Measurements from ENCODE around the gene SPATA2L. TPM values are rescaled to one million over a fixed set of nuclear protein-coding genes. Genes with fewer than 3 reads are reported as not detected.
A peak's percentile ranks its signal among the peaks of the same experiment; 100 is the strongest.

SPATA2L gene
- total and polyA plus RNA-seq, 2 of the 8 experiments (the other 6 are each of a cell fraction or from before 2014, with no cell fraction given): 9.3 to 12.5 TPM

- H2BK12ac ChIP-seq (ENCODE audit: low read depth, low read length): no peak within 1 kb of the TSS; the same call in 1 of the 2 replicates
- H3K27me3 ChIP-seq (replicated peaks in 1 of 4; ENCODE audit: control insufficient read depth in 3 of 4, extremely low read depth in 1 of 4, insufficient read depth in 3 of 4, low read length in 3 of 4): no peaks in the 10 kb centered on the region
- peak within 1 kb of the TSS; percentile 98 for H4K91ac ChIP-seq (replicated peaks; ENCODE audit: insufficient read length, low read length)
- peak within 1 kb of the TSS; percentile 98 for H4K8ac ChIP-seq (ENCODE audit: extremely low read depth, insufficient read depth, low read length)
- 0 out of 2 replicates have a peak within 1 kb of the TSS, but pooled peaks have one; percentile 43 for H2AFZ ChIP-seq (ENCODE audit: low read length)
- no peak within 1 kb of the TSS for H2BK20ac ChIP-seq (ENCODE audit: low read length)
- H3K23me2 ChIP-seq (ENCODE audit: low read depth, low read length): peaks cover 6% of the 10 kb centered on the region; the same call in 1 of the 2 replicates
- H3K23ac ChIP-seq (ENCODE audit: insufficient read length): no peak within 1 kb of the TSS
- peak within 1 kb of the TSS; percentile 57 for H2BK120ac ChIP-seq (replicated peaks; ENCODE audit: low read depth, low read length)
- peaks cover 11% of the 10 kb centered on the region for H3K79me1 ChIP-seq (ENCODE audit: low read depth, low read length)
- H2BK15ac ChIP-seq (ENCODE audit: low read length): no peak within 1 kb of the TSS; the same call in 1 of the 2 replicates
- H3K18ac ChIP-seq (ENCODE audit: extremely low read depth, low read length): peak within 1 kb of the TSS; percentile 100
- CTCF ChIA-PET (ENCODE audit: partially characterized antibody): interaction anchor here (1.0 to 1.1 kb wide), 2 partner anchors 9 to 16 kb away, joined by 5 read pairs; no protein-coding TSS in a partner anchor
- peaks cover 11 to 18% of the 10 kb centered on the region in 2 experiments for H3K9me3 ChIP-seq (ENCODE audit: insufficient read depth in 2 of 2, low read depth in 1 of 2, low read length in 1 of 2)
- DNase-seq (ENCODE audit: low read depth in 1 of 2, low spot score in 2 of 2) (peak in 1 of 2 experiments; percentile 99), FAIRE-seq (no peak)
- H2AK5ac ChIP-seq (ENCODE audit: low read depth, low read length): peak within 1 kb of the TSS; percentile 48; the same call in 1 of the 2 replicates
- H3K9ac ChIP-seq (replicated peaks in 1 of 4; ENCODE audit: extremely low read depth in 1 of 4, low read depth in 3 of 4, low read length in 3 of 4): peak within 1 kb of the TSS; percentile 80 to 90 (median 85)
- WGBS, 2 experiments (ENCODE audit: extremely low coverage in 1 of 2, insufficient coverage in 1 of 2, insufficient read length in 1 of 2, insufficient replicate concordance in 2 of 2, low coverage in 1 of 2, low lambda C conversion rate in 2 of 2, missing lambda C conversion rate in 1 of 2): 6% methylated on average over 28 of the region's 67 CpGs; no CpG with 5 or more reads in 1 of the 2 experiments
- peak within 1 kb of the TSS; percentile 61; the same call in 1 of the 2 replicates for H2BK5ac ChIP-seq (ENCODE audit: low read depth, low read length)
- peak within 1 kb of the TSS; percentile 91 for H3K4ac ChIP-seq (replicated peaks; ENCODE audit: insufficient read length, low read depth, low read length)
- H4K5ac ChIP-seq (ENCODE audit: insufficient read length, low read depth, low read length): peak within 1 kb of the TSS; percentile 98
- peaks cover 0 to 12% of the 10 kb centered on the region in 2 experiments for H4K20me1 ChIP-seq (replicated peaks in 1 of 2; ENCODE audit: control insufficient read depth in 1 of 2, insufficient read depth in 2 of 2, low read length in 2 of 2)
- H3K14ac ChIP-seq (ENCODE audit: insufficient read length): no peak within 1 kb of the TSS
- peak within 1 kb of the TSS; percentile 95 for H3K56ac ChIP-seq (replicated peaks; ENCODE audit: insufficient read length, low read depth, low read length)
- H3K4me3 ChIP-seq (ENCODE audit: extremely low read depth in 1 of 4, insufficient read depth in 2 of 4, low read depth in 3 of 4, low read length in 4 of 4): peak within 1 kb of the TSS; percentile 69 to 93 (median 84)
- H3K27ac ChIP-seq (ENCODE audit: low read depth, low read length): peak within 1 kb of the TSS; percentile 91
- H3K36me3 ChIP-seq (ENCODE audit: control insufficient read depth in 2 of 4, insufficient read depth in 4 of 4, low read length in 3 of 4): peaks cover 0 to 21% (median 12%) of the 10 kb centered on the region in 4 experiments; a peak in 6 of 8 replicates
- H3K4me1 ChIP-seq (replicated peaks in 1 of 4; ENCODE audit: control insufficient read depth in 3 of 4, insufficient read depth in 4 of 4, low read length in 3 of 4): peaks cover 0 to 7% (median 2%) of the 10 kb centered on the region in 4 experiments; a peak in 4 of 7 replicates
- POLR2A ChIA-PET (ENCODE audit: partially characterized antibody): interaction anchor here (0.6 to 4.8 kb wide), 15 partner anchors 9 to 253 kb away, joined by 3 to 59 read pairs (median 4); partner anchors contain the start of genes CHMP1A, SPATA2L, SPATA33 and TCF25
- H3K4me2 ChIP-seq (ENCODE audit: insufficient read depth in 1 of 2, low read depth in 2 of 2, low read length in 2 of 2): peak within 1 kb of the TSS; percentile 81 to 82
- peaks cover 0 to 11% of the 10 kb centered on the region in 2 experiments; a peak in 1 of 4 replicates for H3K79me2 ChIP-seq (ENCODE audit: control insufficient read depth in 1 of 2, insufficient read depth in 2 of 2, low read length in 2 of 2)
- TF ChIP-seq TEAD4 (IDR thresholded peaks at IDR 0.05; ENCODE audit: low read depth, low read length) (no peak), SRF (IDR thresholded peaks at IDR 0.05; ENCODE audit: low read depth, low read length) (no peak), TAF1 (IDR thresholded peaks at IDR 0.05; ENCODE audit: low read depth, low read length) (peak; percentile 72), POLR2AphosphoS5 (IDR thresholded peaks at IDR 0.05; ENCODE audit: low read depth, low read length) (peak; percentile 70), GABPA (IDR thresholded peaks at IDR 0.05; ENCODE audit: borderline replicate concordance, insufficient read depth, low read length) (0 out of 2 replicates have a peak, but pooled peaks have one; percentile 14), SIN3A (conservative IDR thresholded peaks at IDR 0.05 in 1 of 2, IDR thresholded peaks at IDR 0.05 in 1 of 2; ENCODE audit: low read depth in 1 of 2, low read length in 2 of 2) (peak in 1 of 2 experiments; percentile 90; a peak in 2 of 4 replicates), JUN (IDR thresholded peaks at IDR 0.05; ENCODE audit: low read depth, low read length) (no peak)
Observed at GRCh38 chr16:89686520-89687091, 14.9 kb downstream of the SPATA2L start, which contains the start of gene CDK10. Gene CDK10, plus strand, starts transcription at chr16:89686689. Its CDS starts 22 bp downstream, at chr16:89686711.

Measured in H1 (cell line).